ENCODE data around the gene B3GALT4.

Gene B3GALT4

DNA sequence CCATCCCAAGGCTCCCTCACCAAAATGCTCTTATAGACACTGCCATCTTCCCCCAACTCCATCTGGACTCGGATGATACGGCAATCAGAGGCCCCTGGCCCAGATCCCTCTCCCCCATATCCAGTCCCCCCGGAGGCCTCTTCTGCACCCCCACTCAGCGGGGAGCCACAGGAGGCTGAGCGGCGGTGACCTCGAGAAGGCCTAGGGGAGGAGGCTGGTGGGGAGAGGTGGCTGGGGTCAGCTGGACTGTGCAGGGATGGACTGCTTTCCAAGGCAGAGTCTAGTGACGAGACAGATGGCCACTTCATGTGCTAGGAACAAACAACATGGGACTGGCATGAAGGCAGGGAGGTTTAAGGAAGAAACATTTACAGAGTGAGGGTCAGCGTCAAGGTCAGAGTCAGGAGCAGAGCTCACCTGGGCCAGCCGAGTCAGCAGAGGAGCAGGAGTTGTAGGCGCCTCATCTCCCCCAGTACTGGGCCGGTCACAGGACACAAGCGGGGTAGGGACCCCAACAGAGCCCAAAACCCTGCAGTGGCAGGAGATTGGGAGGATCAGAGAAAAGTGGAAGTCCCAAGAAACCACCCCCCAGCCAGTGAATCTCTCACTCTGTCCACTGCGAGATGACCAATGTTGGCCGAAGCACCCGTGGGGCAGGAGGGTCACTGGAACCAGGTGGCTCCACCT is 16.2 kb downstream of the B3GALT4 start:
- peaks cover 34% of the 10 kb centered on the region for H3K36me3 Mint-ChIP-seq (ENCODE audit: low read depth)
- peaks cover 2% of the 10 kb centered on the region for H3K27me3 Mint-ChIP-seq (ENCODE audit: low read depth)
- DNase-seq (ENCODE audit: low spot score): no peak
- H3K27ac Mint-ChIP-seq: peak overlapping the region; percentile 17
- H3K4me3 Mint-ChIP-seq: no peak overlapping the region
- H3K9me3 Mint-ChIP-seq: no peaks in the 10 kb centered on the region
- peaks cover 16% of the 10 kb centered on the region for H3K4me1 Mint-ChIP-seq (ENCODE audit: low read depth)

DNA sequence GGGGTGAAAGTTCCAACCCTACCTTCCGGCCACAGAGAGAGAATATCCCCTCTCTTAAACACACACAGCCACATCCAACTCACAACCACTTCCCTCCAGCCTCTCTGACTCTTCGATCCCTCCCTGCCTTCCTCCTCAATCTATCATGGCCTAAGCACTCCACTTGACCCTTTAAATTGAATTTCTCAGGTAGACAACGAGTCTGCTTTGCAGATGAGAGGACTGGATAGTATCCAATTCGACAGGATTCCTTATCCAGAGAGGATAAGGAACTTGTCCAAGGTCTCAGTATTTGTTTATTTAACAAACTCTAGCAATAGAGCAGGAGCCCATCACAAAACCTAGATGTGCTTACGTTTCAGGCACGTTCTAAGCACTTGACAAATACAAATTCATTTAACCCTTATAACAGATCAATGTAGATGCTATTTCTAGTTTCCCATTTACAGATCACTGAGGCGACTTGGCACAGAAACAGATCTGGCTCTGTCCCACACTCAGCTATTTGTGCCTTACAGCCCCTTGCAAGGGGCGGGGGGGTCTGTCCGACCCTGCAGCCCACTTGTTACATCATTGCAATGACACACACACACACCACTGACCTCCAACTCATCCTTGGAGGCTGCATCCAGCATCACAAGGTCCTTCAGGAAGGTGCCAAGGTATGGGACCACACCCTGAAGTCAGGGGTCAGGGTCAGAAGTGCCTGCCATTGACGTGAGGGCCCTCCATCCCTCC is 17.3 kb downstream of the B3GALT4 start:
- no peak for DNase-seq (ENCODE audit: low spot score)
- Mint-ChIP-seq H3K4me3 (no peak overlapping the region), H3K9me3 (no peaks in the 10 kb centered on the region), H3K4me1 (ENCODE audit: low read depth) (peaks cover 14% of the 10 kb centered on the region), H3K36me3 (ENCODE audit: low read depth) (peaks cover 31% of the 10 kb centered on the region), H3K27me3 (ENCODE audit: low read depth) (peaks cover 3% of the 10 kb centered on the region), H3K27ac (no peak overlapping the region)

DNA sequence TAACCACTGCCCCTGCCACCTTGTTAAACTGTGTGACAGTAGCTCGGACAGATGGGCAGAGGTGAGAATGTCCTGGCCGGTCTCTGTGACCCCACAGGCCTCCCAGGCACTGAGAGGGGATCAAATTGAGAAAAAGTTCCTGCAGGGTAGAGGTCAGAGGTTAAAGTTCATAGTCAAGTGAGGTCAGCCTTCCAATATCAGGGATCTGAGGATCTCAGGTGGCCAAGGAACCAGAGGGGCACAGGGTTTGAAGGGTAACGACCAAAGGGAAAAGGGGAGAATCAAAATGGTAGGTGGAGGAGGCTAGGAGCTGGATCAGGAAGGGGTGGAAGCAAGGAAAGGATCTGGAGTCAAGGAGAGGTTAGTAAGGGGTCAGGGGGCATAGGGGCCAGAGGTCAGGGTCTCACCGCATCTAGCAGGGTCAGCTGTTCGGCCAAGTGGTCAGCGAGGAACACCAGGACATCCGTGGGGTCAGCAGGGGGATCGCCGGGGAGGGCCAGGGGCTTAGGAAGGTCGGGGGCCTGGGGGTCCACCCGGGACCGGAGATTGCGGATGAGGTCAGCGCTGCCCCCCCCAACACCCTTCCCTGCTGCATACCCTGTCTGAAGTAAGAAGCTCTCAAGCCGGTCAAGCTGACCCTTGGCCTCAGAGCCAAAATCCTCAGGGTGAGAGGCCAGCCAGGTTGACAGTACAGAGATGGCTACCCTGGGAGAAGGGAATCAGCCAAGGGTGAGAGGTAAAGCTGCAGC is 18.9 kb downstream of the B3GALT4 start:
- H3K9me3 Mint-ChIP-seq: no peaks in the 10 kb centered on the region

DNA sequence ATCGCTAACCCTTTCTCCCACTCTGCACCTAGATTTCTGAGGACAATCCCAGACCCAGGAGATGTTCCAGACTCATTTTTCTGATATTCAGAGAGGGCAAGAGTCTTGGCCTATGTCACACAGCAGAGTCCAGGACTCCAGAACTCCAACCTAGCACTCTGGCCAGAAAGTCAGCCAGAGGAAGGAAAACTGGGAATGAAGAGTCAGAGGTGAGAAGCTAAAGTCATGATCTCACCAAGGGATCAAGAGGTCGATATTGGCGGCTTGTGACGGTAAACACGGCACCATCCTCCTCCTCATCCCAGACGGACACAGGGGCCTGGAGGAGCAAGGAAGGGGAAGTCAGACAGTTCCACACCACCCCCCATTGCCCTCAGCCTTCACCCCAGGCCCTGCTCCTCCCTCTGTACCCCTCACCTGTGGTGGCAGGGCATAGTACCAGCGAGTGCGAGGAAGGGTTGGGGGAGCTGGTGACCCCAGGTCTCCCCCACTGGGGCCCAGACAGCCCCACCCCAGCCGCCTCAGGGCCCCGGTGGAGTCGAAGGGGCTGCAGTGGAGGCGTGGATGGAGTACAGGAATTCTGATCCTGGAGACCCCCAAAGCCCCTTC is 20.0 kb downstream of the B3GALT4 start:
- H3K4me3 Mint-ChIP-seq: peak overlapping the region; percentile 97
- H3K27me3 Mint-ChIP-seq (ENCODE audit: low read depth): peaks cover 3% of the 10 kb centered on the region
- peak overlapping the region; percentile 11 for H3K27ac Mint-ChIP-seq
- H3K9me3 Mint-ChIP-seq: no peaks in the 10 kb centered on the region
- no peak for DNase-seq (ENCODE audit: low spot score)
- peaks cover 38% of the 10 kb centered on the region for H3K36me3 Mint-ChIP-seq (ENCODE audit: low read depth)
- H3K4me1 Mint-ChIP-seq (ENCODE audit: low read depth): peaks cover 17% of the 10 kb centered on the region

More for the DNA sequence above, 18.9 kb downstream of the B3GALT4 start:
- Mint-ChIP-seq H3K27me3 (ENCODE audit: low read depth) (peaks cover 3% of the 10 kb centered on the region), H3K36me3 (ENCODE audit: low read depth) (peaks cover 36% of the 10 kb centered on the region), H3K27ac (no peak overlapping the region), H3K4me1 (ENCODE audit: low read depth) (peaks cover 13% of the 10 kb centered on the region), H3K4me3 (no peak overlapping the region)
- no peak for DNase-seq (ENCODE audit: low spot score)

DNA sequence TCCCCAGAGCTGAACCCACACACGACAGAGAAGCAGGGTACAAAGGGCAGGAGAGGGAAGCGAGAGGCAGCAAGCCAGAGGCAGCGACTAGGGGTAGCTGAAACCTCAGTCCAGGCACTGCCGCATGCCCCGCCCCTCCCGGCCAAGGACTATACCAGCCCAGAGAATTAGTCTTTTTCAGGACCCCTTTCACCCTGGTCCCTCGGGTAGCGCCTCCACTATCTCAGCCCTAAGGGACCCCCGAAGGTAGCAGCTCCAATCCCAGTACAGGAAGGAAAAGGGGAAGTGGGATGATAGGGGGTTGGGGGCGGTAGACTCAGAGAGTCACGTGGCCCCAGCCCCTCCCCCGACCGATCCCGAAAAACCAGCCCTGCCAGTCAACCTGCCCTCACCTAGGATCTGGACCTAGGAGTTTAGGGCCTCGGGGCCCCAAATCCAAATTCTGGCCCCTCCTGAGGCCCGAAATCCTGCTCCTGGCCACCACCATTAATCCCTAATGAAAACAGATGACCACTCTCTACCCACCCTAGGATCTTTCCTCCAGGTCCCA is 20.6 kb downstream of the B3GALT4 start:
- Mint-ChIP-seq H3K4me1 (ENCODE audit: low read depth) (peaks cover 17% of the 10 kb centered on the region), H3K27me3 (ENCODE audit: low read depth) (peaks cover 3% of the 10 kb centered on the region), H3K4me3 (peak overlapping the region; percentile 97), H3K27ac (peak overlapping the region; percentile 67), H3K36me3 (ENCODE audit: low read depth) (peaks cover 35% of the 10 kb centered on the region), H3K9me3 (no peaks in the 10 kb centered on the region)
- no peak for DNase-seq (ENCODE audit: low spot score)

DNA sequence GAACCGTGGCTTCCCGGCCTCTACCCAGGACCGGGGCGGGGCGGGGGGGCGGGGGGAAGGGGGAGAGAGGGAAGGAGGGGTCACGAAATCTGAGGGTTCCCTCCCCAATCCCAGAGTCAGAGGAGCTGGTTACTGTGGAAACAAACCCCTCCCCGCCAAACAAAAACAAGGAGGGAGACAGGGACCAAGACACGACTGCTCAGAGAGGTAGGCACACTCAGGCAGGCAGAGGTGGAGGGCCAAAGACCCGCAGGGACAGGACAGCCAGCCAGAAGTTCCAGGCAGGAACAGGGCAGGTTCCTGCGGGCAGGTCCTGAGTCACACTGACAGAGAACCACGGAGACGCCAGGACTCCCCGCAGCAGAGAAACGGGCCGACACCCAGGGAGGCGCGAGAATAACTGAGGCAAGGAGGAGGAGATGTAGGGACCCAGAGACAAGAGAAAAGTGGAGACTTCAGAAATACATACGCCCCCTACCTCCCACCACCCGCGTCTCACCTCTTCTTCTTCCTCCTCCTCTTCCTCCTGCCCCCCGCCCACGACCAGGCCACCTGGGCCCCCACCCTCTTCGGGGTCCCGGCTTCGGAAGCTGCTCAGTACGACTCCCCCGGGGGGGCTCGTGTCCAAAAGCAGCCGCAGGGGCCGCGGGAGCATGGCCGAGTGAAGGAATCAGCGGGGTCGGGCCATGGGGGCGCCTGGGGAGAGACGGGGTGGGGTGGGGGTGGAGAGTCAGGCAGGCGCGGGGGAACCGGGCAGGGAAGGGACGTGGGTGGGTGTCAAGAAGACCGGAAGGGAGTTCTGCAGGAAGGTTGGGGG is 21.2 kb downstream of the B3GALT4 start:
- Mint-ChIP-seq H3K9me3 (no peaks in the 10 kb centered on the region), H3K27ac (peak overlapping the region; percentile 99), H3K4me3 (peak overlapping the region; percentile 97), H3K27me3 (ENCODE audit: low read depth) (peaks cover 3% of the 10 kb centered on the region), H3K4me1 (ENCODE audit: low read depth) (peaks cover 17% of the 10 kb centered on the region), H3K36me3 (ENCODE audit: low read depth) (peaks cover 34% of the 10 kb centered on the region)
- DNase-seq (ENCODE audit: low spot score): peak; percentile 61

DNA sequence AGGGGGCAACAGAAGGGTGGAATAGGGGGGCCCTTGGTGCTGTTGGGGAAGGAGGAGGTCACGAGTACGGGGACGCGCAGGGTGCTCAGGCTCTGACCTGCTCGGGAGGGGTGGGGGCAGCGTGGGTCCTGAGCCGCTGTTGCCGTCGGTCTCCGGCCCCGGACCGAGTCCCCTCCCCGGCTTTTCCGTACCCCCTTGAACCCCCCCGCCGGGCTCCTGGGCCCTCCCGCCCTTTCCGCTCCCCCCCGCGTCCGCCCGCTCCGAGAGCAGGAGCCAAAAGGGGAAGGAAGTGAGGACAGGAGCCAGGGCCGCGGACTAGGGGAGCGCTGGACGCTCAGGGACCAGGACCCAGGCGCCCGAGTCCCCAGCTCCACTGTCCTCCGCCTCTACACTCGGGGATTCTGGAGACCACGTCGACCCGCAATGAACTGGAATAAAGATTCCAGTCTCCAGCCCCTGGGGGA is 21.9 kb downstream of the B3GALT4 start, which contains the start of gene RGL2:
Gene RGL2 (minus strand): TSS at position 170 of the 464 bp plus-strand sequence. CDS start 332 bp downstream, outside the sequence.
- Mint-ChIP-seq H3K4me1 (ENCODE audit: low read depth) (peaks cover 20% of the 10 kb centered on the region), H3K36me3 (ENCODE audit: low read depth) (peaks cover 38% of the 10 kb centered on the region), H3K27me3 (ENCODE audit: low read depth) (peaks cover 3% of the 10 kb centered on the region), H3K27ac (peak within 1 kb of the TSS; percentile 99), H3K4me3 (peak within 1 kb of the TSS; percentile 97), H3K9me3 (no peaks in the 10 kb centered on the region)
- DNase-seq (ENCODE audit: low spot score): peak; percentile 48

DNA sequence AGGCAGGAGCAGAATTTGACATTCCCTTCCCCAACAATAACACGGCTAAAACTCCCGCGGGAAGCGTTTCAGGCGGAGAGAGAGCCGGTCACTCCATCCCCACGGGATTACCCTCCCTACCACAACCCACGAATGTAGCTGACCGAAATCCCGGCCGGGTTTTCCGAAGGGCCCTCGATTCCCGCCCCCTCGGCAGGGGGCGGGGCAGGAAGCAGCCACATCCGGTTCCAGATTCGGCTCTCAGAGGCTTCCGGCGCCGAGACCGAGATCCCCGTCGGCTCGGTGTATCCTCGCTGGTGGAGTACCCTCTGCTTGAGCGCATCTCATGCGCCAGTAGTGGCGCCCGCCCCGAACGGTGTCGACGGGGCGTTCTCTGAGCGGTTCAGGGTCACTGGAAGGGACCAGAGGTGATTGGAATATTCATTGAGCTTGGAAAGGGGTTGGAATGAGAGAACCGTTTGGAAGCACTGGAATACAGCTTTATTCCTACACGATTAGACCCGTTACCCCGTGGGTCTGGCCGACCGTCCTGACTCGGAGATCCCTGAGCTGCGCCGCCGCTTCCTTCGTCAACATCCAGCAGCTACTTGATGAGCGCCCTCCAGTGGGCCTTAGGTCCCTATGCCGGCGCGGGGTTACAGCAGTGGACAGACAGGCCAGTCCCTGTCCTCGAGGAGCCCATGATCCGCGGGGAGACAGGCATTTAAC is 22.5 kb downstream of the B3GALT4 start:
- Mint-ChIP-seq H3K27me3 (ENCODE audit: low read depth) (peaks cover 3% of the 10 kb centered on the region), H3K4me1 (ENCODE audit: low read depth) (peaks cover 21% of the 10 kb centered on the region), H3K27ac (peak overlapping the region; percentile 99), H3K4me3 (peak overlapping the region; percentile 97), H3K9me3 (no peaks in the 10 kb centered on the region), H3K36me3 (ENCODE audit: low read depth) (peaks cover 37% of the 10 kb centered on the region)
- DNase-seq (ENCODE audit: low spot score): peak; percentile 94

DNA sequence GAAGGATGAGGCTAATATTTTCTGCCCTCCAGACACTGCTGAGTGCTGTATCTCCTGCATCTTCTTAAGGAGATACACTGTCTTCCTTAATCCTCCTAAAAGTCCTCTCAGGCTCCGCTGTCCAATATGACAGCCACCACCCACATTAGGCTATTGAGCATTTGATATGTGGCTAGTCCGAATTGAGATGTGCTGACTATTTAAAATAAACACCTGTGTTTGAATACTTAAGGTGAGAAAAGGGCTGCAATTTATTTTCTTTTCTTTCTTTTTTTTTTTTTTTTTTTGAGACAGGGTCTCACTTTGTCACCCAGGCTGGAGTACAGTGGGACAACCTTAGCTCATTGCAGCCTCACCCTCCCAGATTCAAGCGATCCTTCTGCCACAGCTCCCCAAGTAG is 25.0 kb downstream of the B3GALT4 start:
- peaks cover 3% of the 10 kb centered on the region for H3K27me3 Mint-ChIP-seq (ENCODE audit: low read depth)
- no peak overlapping the region for H3K4me3 Mint-ChIP-seq
- H3K27ac Mint-ChIP-seq: no peak overlapping the region
- peaks cover 26% of the 10 kb centered on the region for H3K4me1 Mint-ChIP-seq (ENCODE audit: low read depth)
- H3K9me3 Mint-ChIP-seq: no peaks in the 10 kb centered on the region
- no peak for DNase-seq (ENCODE audit: low spot score)
- H3K36me3 Mint-ChIP-seq (ENCODE audit: low read depth): peaks cover 50% of the 10 kb centered on the region

DNA sequence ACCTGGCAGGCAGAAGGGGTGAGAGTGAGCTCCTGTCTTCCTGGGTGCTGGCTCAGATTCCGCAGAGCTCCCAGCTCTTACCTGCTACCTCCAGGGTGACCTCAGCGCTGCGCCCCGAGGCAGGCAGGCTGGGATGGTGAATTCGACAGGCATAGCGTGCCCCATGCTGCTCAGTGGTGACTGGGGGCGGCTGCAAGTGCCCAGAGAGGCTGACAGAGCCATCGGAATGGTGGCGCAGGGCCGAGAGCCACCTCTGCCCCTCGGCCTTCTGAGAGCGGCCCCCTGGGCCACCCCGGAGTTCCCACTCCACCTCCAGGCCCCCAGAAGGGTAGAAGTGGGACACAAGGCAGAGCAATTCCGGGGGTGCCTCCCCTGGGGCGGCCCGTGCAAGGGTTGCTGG is 27.3 kb downstream of the B3GALT4 start:
- Mint-ChIP-seq H3K4me3 (no peak overlapping the region), H3K9me3 (no peaks in the 10 kb centered on the region), H3K4me1 (ENCODE audit: low read depth) (peaks cover 28% of the 10 kb centered on the region), H3K27me3 (ENCODE audit: low read depth) (no peaks in the 10 kb centered on the region), H3K27ac (no peak overlapping the region), H3K36me3 (ENCODE audit: low read depth) (peaks cover 57% of the 10 kb centered on the region)
- DNase-seq (ENCODE audit: low spot score): no peak

DNA sequence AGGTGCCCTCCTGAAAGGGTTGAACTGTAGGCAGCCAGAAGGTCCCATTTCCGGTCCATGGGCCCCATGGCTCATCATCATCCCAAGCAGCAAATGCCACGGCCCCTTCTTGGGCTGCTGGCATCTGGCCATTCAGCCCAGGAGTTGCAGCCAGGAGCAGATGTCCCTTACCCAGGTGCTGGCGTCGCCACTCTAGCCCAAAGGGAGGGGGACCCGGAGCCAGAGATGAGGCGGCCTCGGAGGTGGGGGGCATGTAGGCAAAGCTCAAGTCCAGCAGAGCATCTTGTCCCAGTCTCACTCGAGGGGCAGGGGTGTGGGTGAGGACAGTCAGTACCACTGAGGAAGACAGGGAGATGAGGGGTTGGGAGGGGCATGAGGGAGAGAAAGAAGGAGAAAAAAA is 28.1 kb downstream of the B3GALT4 start:
- no peak overlapping the region for H3K4me3 Mint-ChIP-seq
- H3K9me3 Mint-ChIP-seq: no peaks in the 10 kb centered on the region
- no peak overlapping the region for H3K27ac Mint-ChIP-seq
- no peak for DNase-seq (ENCODE audit: low spot score)
- peaks cover 49% of the 10 kb centered on the region for H3K36me3 Mint-ChIP-seq (ENCODE audit: low read depth)
- H3K27me3 Mint-ChIP-seq (ENCODE audit: low read depth): no peaks in the 10 kb centered on the region
- peaks cover 23% of the 10 kb centered on the region for H3K4me1 Mint-ChIP-seq (ENCODE audit: low read depth)

DNA sequence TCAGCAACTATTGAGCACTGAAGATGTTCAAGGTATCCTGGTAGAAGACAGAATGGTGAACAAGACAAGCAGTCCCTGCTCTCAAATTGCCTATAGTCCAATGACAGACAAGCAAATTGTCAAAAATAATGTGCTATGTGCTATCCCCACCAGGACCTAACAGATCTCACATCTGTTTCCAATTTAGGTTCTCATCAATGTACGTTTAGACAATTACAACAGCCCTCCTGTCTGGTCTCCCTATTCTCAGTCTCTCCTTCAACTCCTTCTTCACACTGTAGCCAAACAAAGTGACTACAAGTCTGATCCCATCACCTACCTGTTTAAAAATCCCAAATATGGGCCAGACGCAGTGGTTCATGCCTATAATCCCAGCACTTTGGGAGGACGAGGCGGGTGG is 29.4 kb downstream of the B3GALT4 start:
- Mint-ChIP-seq H3K9me3 (no peaks in the 10 kb centered on the region), H3K4me1 (ENCODE audit: low read depth) (peaks cover 21% of the 10 kb centered on the region), H3K27ac (peak overlapping the region; percentile 2), H3K36me3 (ENCODE audit: low read depth) (peaks cover 44% of the 10 kb centered on the region), H3K4me3 (no peak overlapping the region), H3K27me3 (ENCODE audit: low read depth) (no peaks in the 10 kb centered on the region)
- DNase-seq (ENCODE audit: low spot score): no peak
